Measurements from ENCODE around the gene DEPDC5.

The DEPDC5 gene

DNA sequence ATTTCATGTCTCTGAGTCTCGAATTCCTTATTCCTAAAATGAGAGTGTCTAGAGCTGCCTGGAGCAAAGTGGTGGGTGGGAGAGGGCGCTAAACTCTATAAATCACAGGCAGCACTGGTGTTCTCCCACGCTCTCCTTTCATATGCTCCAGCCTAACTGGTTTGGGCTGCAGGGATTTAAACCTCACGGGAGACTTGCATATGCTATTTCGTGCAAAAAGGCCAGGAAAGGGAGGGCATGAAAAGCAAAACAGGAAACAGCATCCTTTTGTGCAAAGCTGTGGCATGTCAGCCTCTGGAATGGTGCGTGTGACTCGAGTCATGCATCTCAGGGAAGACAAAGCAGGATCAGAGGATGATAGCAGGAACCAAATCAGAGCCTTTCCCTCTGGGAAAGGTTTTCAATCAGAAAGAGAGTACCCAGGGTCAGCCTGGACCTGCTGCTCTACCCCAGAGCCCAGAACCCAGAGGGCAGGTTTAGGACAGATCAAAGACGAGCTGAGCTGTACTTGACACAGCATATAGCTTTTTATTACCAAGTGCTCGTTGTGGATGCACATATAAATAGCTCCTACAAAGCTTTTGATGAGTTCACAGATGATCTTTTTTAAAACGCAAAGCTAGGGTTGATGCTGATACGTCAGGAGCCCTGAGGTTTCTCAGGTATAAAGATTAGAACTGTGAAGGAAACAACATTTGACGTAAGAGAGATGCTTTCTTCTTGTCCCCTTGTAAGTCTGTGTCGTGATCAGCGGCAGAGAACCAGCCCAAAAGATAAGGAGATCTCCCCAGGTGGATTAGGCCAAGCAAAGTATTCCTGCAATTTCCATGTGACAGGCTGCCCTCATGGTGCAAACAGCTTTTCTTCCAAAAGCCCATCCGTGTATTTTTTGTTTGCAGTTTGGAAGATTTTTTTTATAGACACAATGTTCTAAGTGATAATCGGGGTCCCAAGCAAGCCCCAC, 144.3 kb downstream of the DEPDC5 start:
- DNase-seq, result no peak

DNA sequence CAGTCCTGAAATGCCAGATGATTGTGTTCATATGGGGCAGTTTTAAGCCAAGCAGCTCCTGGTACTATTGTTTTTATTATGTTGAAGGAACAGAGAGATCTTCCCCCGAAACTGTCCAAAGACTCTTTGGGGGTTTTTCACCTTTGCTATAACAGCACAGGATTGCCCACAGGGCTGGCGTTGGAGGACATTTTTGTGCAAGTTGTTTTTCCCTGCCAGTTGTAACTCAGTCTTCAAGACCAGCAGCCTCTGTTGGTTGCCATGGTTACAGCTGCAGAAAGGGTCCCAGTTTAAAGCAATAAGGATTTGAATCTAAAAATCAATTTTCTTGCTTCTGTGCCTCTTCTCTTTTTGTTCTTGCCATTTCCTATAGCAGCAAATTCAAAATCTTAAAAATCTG, 145.1 kb downstream of the DEPDC5 start:
- no peak for DNase-seq

DNA sequence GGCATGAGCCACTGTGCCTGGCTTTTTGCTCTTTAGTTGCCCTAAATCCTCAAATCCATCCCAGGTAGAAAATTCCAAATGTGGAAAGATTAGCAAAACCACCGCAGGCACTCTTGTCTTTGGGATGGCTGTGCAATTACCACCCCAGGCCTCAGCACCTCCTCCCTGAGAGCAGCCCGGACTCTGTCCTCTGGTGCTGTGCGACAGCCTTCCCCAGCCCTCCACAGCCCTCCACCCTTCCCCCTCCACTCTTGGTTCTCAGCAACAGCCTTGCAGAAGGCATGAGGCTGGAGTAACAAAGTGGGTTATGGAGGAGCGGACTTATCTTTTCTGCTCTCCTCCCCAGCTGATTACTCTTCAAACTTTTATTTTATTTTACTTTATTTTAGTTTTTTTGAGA, 145.8 kb downstream of the DEPDC5 start:
- no peak for DNase-seq

DNA sequence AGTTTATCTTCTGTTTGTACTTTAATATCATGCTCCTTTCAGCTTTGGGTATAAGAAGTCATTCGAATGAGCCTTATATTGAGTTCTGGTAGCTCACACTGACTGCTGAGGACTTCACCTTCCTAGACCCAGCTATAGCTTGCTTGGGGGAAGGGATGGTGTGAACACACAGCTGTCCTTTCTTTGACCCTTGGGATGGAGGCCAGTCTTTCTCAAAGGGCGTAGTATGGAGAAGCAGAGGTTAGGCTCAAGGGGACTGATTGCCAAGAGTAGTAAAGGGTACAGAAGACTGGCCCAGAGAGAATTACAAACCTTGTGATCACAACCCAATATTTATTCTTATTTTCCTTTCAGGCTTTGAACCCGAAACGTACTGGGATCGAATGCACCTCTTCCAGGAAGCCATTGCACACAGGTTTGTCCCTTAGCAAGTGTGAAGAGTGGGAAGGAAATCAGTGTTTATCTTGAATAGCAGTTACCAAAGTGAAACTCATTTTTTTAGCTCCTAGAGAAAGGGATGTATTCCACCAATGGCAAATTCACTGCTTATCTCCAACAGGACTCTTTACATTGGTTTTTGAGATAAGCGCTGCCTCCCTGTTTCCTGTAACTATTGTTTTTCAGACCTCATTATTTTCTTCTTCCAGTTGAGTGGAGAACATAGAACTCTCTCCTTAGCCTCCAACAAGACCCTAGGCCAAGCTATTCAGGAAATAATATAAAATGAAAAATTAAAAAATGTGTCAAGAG, 147.7 kb downstream of the DEPDC5 start:
- no peak for DNase-seq

DNA sequence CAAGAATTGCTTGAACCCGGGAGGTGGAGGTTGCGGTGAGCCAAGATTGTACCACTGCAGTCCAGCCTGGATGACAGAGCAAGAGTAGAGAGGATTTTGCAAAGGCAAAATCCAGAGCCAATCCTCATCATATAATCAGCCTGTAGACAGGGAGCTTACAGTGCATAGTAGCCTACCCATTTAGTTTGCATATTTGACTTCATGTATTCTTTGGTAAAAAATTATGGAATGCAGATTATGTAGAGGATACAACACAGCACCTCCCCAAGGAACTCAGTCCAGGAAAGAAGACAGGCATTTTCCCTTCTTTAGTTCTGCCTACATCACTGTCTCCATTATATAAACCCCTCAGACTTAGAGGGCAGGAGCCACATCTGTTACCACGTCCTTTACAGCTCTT, 150.8 kb downstream of the DEPDC5 start:
- no peak for DNase-seq

DNA sequence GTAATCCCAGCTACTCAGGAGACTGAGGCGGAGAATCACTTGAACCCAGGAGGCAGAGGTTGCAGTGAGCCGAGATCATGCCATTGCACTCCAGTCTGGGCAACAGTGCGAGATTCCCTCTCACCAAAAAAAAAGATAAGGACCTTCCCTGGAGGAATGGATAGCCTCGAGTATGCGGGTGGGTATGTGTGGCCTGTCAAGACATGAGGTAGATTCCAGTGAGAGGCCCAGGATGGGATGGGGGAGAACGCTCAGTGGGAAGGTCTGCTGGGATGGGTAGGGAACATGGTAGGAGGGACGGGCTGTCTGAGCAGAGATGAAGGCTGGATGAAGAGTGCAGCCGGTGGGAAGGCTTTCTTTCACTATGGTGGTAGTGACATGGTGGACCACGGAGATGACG, 151.5 kb downstream of the DEPDC5 start:
- no peak for DNase-seq

DNA sequence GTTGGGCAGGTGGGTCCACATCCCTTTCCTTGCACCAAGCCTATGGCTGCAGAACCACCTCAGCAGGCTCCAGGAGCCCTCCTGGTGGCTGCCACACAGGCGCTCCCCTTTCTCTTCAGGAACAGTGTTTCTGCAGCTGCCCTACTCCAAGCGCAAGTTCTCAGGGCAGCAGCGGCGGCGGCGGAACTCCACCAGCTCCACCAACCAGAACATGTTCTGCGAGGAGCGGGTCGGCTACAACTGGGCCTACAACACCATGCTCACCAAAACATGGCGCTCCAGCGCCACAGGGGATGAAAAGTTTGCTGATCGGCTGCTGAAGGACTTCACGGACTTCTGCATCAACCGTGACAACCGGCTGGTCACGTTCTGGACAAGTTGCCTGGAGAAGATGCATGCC, 152.3 kb downstream of the DEPDC5 start:
- no peak for DNase-seq

DNA sequence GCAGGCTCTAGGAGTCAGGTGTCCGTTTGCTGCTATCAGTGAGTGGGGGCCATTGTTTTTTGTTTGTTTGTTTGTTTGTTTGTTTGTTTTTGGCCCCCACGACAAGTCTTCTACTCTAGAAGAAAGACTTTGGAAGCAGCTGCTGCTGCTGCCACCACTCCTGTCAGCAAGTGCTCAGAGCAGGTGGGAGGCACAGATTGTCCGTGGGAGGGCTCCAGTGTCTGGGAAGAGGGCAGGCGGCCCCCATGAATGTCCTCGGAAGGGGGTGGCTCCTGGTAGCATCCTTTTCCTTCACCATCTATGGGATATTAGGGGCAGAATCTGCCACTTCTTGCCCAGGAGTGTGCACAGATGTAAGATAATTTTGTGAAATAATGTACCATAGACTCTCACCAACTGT, 152.8 kb downstream of the DEPDC5 start:
- no peak for DNase-seq

DNA sequence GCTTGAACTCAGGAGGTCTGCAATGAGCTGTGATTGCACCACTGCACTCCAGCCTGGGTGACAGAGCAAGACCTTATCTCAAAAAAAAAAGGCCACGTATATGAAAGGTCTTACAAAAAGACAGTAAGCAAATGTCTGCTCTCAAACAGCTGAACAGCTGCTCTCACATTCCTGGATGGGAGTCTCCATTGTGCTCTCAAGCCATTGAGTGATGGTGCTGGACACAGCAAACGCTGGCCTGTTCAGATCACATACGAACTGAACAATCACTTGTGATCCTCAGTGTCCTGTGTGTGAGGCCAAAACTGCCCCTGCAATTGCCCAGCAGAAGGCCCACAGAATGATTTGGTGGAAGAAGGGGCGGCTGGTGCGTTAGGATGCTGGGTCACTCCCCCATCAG, 156.2 kb downstream of the DEPDC5 start:
- DNase-seq, result no peak

DNA sequence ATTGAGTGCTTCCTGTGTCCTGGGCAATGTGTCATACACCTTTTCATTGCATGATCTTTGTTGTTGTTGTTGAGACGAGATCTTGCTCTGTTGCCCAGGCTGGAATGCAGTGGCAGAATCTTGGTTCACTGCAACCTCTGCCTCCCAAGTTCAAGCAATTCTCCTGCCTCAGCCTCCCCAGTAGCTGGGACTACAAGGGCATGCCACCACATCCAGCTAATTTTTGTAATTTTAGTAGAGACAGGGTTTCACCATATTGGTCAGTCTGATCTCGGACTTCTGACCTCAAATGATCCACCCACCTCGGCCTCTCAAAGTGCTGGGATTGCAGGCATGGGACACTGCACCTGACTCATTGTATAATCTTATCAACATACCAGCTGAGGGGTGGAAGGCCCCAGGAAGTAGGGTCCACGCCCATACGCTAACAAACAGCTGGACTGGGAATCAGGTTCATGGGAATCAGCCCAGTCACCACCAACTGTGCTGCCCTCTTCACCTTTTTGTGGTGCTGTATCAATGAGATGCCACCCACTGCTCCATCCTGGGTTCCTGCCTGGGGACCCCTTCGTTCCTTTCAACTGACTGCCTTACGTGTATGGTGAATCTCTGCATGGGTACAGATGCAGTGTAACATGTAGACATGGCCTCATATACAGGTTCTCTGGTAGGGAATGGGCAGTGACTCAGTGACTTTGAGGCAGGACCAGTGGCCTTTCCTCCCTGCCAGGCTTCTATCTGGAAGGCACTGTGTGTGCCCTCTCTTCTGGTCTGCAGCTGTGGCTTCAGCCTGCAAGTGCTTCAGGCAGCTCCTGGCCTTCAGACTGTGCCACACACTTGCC, 158.0 kb downstream of the DEPDC5 start:
- no peak for DNase-seq

DNA sequence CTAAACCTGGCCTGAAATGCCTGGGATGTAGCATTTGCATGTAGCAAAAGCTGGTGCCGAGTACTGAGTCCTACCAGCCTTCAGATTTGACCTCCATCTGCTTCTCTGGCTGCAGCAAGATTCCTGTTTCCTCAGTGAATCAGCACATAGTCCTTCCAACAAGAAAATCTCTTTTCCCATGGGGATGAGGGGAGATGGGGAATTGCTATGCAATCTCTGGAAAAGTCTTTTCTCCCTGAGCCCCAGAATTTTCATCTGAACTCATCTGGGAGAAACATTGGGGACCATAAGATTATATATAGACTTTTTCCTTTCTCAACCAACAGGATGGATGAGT, 158.6 kb downstream of the DEPDC5 start:
- DNase-seq, result no peak

DNA sequence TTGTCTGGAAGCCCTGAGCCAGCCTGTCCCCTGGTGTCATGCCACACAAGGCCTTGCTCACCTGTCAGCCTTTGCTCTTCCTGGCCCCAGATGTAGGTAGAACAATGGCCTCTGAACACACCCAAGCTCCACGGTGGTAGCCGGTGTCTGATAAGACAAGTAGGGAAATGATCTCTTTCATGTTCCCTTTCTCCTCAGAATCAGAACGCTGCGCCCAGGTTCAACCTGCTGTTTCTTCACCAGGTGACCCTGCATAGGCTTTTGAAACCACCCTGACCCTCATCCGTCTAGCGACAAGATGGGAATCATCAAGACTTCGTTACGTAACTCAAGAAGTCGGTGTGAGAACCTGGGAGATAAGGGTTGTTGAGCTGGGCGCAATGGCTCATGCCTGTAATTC, 161.8 kb downstream of the DEPDC5 start:
- no peak for DNase-seq

DNA sequence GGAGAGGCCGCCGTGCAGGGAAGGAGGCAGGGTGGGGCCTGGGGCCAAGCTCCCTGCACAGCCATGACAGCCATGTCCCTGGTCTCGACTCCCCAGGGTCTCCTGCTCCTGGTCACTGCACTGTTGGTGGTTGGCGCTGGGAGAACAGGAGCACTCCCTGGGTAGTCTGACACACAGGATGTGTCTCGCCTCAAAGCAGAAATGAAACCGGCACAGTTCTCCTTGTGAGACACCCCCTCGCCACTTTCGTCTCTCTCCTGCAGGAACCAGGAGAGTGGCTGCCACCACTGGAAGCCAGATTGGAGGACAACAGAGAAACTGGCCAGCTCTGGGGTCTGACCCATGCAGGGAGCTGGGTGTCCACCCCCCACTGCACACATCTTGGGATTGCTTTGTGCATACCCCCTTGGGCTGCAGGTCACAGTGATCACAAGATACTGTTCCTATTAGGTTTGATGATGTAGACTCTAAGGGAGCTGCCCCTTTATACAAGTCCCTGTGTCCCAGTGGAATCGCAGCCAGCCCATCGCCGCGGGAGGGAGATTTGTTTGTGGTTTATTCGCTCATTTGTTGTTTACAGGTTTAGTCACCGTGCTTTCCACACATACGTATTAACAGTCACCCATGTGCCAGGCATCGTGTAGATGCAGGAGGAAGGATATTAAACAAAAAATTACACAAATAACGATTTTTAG, 163.6 kb downstream of the DEPDC5 start:
- no peak for DNase-seq

DNA sequence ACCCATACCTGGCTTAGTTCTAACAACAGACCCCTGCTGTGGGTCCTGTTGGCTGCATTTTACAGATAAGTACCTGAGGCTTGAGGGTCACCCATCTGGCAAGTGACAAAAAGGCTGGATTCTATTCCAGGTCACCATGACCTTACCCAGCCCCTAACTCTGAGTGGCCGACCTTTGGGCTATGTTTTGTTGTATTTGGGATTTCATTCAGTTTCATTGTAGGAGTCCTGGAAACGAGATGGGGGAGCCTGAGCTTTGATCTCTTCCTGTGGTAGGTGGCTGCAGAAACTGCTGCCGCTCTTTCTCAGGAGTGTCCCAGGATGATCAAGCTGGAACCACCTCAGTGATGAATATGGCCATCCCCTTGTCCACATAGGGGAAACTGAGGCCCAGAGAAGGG, 165.9 kb downstream of the DEPDC5 start:
- DNase-seq, result no peak

DNA sequence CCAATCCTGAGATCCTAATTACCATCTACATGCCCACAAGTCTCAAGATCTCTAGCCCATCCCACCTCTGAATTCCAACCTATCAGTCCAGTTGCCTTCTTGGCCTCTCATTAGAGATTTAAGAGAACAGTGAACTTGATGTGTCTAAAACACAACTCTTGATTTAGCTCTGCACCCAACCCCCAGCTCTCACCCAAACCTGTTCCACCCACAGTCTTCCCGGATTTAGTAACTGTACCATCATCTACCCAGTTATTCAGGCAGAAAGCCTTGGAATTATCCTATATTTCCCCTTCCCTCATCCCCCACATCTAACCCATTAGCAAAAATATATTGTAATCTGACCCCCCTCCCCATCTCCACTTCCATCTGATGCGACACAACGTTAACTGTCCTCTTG, 166.5 kb downstream of the DEPDC5 start:
- no peak for DNase-seq

DNA sequence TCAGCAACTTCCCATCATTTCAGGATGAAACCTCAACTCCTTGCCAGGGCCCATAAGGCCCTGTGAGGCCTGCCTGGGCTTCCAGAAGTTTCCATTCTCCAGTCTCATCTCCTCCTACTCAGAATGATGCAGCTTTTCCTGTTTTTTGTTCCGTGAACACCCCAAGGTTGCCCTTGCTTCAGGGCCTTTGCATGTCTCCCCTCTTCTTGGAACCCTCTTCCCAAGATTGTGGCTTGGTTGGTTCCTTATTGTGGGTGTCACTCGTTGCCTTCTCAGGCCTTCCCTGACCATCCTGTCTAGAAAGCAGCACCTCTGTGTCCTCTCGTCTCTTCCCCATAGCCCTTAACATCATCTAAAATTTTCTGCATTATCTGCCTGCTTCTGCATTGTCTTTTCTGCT, 167.3 kb downstream of the DEPDC5 start:
- DNase-seq, result no peak

DNA sequence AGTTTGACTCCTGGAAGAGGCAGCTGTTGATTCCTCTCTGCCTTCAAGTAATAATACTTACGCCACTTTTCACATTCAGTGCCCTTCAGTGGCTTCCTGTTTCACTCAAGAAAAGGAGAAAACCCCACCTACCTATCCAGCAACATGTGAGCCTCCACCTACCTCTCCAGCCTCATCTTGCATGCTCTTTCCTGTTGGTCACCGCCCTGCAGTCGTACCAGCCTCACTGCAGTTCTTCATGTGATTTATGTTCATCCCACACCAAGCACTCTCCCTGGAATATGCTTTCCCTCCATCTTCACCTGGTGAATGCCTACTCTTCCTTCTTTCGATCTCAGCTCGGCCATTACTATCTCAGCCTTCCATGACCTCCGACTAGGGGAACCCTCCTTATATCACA, 168.7 kb downstream of the DEPDC5 start:
- DNase-seq, result no peak

DNA sequence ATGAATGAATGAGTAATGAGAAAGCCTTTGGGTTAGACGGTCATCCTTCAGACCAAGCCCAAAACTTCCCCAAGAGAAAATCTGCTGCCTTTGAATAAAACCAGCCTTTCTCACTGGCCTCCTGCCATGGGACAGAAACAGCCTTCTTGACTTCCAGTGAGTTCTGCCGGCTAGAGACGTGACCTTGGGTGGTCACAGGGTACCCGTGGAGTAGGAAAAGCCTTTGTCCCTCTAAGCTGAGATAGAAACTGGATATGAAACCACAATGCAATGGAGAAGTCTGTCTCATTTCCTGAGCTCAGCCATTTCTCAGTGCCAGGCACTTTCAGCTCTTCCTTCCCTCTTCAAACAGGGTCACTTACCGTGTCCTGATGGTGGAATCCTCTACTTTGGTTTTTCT, 169.3 kb downstream of the DEPDC5 start:
- DNase-seq, result no peak

DNA sequence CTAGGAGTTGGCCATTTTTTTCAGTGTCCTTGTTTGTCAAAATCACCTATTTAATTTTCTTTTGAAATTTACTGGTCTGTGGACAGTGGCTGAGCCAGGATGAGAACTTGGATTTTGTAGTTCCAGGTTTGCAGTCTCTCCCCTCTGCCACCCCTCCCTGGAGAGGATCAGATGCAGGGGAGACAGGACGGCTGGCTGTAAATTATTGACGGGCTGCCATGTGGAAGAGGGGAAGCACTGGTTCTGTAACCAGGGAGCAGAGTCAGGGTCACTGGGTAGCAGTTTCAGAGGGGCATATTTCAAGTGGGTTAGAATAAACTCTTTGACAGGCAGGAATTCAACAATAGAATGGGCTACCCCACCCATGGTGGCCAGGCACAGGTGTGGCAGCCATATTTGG, 169.9 kb downstream of the DEPDC5 start:
- no peak for DNase-seq

DNA sequence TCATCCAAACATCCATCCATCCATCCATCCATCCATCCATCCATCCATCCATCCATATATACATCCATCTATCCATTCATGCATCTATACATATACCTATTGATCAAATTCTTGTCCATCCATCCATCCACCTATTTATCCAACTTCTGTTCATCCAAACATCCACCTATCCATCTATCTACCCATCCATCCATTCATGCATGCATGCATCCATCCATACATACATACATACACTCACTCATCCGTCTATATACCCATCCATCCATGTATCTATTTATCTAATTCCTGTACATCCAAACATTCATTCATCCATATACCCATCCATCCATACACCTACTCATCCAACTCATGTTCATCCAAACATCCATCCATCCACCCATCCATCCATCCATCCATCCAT, 171.2 kb downstream of the DEPDC5 start:
- no peak for DNase-seq

DNA sequence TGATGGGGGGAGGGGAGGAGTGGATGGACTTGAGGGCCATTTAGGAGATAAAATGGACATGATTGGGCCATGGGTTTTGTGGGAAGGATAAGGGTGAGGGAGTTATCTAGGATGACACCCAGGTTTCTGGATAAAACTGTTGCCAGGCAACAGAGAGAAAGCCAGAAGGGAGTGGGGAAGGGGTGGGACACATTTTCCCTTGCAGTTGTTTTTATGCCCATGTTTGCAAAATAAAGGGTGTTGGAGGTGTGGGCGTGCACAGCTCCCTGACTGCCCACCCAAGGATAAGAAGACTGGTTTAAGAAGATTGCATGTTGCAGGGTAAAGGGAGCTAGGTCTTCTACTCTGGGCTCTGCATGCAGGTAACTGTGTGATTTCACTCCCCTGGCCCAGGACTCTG, 172.2 kb downstream of the DEPDC5 start:
- no peak for DNase-seq

DNA sequence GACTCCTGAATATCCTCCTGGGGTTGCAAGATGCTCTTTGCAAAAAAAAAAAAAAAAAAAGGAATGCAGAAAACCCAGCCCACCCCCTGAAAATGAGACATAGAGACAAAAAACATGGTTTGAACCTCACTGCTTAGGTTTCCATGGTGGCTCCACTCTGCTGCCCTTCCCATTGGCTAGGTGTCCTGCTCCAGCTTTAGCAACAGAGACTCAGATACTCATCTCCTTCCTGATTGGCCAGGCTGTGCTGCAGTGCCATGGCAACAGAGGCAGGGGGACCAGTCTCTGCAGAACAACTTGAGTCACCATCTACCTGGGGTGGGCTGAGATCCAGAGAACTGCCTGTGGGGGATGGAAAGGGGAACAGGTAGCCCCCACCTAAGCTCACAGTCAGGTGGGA, 173.2 kb downstream of the DEPDC5 start:
- peak; percentile 62 for DNase-seq

DNA sequence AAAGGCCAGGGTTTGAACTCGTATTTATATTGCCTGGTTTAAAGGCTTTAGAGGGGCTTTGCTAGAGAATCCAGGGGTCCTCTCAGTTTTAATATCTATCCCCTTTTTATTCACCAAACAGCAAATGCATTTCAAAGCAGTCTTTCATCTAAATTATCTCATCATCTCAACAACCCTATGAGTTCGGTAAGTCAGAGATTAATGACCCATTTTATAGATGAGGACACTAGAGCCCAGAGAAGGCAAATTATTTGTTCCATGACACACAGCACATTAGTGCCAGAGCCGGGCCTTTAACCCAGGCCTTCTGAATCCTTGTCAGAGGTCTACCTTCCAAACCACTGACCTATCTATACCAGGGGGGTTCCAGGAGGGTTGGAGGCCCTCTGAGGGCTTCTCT, 173.7 kb downstream of the DEPDC5 start:
- DNase-seq, result no peak

Data from NCI-H1436 (cell line).